Breast epithelium (tissue), 4 donors: Measurements from ENCODE around the gene FNDC5. TPM values are rescaled to one million over a fixed set of nuclear protein-coding genes. Genes with fewer than 3 reads are reported as not detected.

Experiments used
- DNase-seq, 2 donors: peaks; one replicate each; pipeline ENCODE4 v3.0.0-alpha.2; 2019; ENCODE audit warnings: low spot score in 2 of 2
- H3K27ac ChIP-seq, 2 donors: fragments of 200-600 bp; sonication (generic) in 1 of 2; one replicate each; pipeline ENCODE4 v1.5.1; 2016 to 2019; ENCODE audit warnings: mild to moderate bottlenecking in 1 of 2
- H3K27me3 ChIP-seq, 2 donors: fragments of 200-600 bp; sonication (generic) in 1 of 2; one replicate each; pipeline versions ENCODE4 v1.5.1 to v1.6.0; 2017 to 2019; ENCODE audit warnings: control low read depth in 1 of 2, mild to moderate bottlenecking in 1 of 2
- H3K36me3 ChIP-seq: fragments of 200-600 bp; one replicate; pipeline ENCODE4 v1.5.1; 2019
- H3K4me1 ChIP-seq, 2 donors: fragments of 200-600 bp; sonication (generic); one replicate each; pipeline ENCODE4 v1.5.1; 2016 to 2019; ENCODE audit warnings: control low read depth in 1 of 2
- H3K4me3 ChIP-seq, 3 donors: fragments of 200-600 bp; sonication (generic); 1 replicate in 2 of 3; 2 replicates in 1 of 3; pipeline ENCODE4 v1.5.1; 2016 to 2019; ENCODE audit warnings: mild to moderate bottlenecking in 3 of 3, moderate library complexity in 2 of 3
- H3K9me3 ChIP-seq, 2 donors: fragments of 200-600 bp; sonication (generic) in 1 of 2; one replicate each; pipeline ENCODE4 v1.5.1; 2016 to 2019; ENCODE audit warnings: control low read depth in 1 of 2
- CTCF ChIP-seq, 3 donors: fragments of 450-650 bp; IDR thresholded peaks; one replicate each; pipeline ENCODE4 v1.5.1; 2016 to 2017; ENCODE audit warnings: antibody characterized with exemption in 3 of 3, mild to moderate bottlenecking in 3 of 3, moderate library complexity in 3 of 3
- POLR2A ChIP-seq: fragments of 450-650 bp; IDR thresholded peaks from one replicate; pipeline ENCODE4 v1.6.1; 2016; ENCODE audit warnings: antibody characterized with exemption, mild to moderate bottlenecking, moderate library complexity
- POLR2AphosphoS5 ChIP-seq, 3 donors: sonication (generic); formaldehyde crosslinking; IDR thresholded peaks; one replicate each; pipeline ENCODE4 v1.6.1; 2017; ENCODE audit warnings: antibody characterized with exemption in 3 of 3
- intact Hi-C: fragments of 100-400 bp; cut with DNase I; formaldehyde crosslinking; loops from one replicate; pipeline ENCODE4 v1.15.1; 2023; ENCODE audit warnings: low total_unique reads
- total RNA-seq, 3 donors: library from RNA; depleted of rRNA; stranded (reverse); fragments of >200 nt; gene quantifications; one replicate each; pipeline ENCODE4 v1.1.0, GENCODE V29; 2016

Gene FNDC5
- total RNA-seq, 3 donors from 2014 or later = 0.59 to 0.96 TPM; not detected in 1

GRCh38 chr1:32903991-32904785 lies 33.5 kb upstream of the FNDC5 start:
- H3K4me3 ChIP-seq = no peak overlapping the region
- H3K9me3 ChIP-seq = no peaks in the 10 kb centered on the region
- H3K27me3 ChIP-seq = no peaks in the 10 kb centered on the region
- intact Hi-C loops = no loop called here
- peaks cover 3 to 4% of the 10 kb centered on the region in 2 donors for H3K4me1 ChIP-seq
- no peak overlapping the region for H3K27ac ChIP-seq
- no peak for TF ChIP-seq CTCF (IDR thresholded peaks at IDR 0.05)
- no peak for TF ChIP-seq POLR2A
- no peak for TF ChIP-seq POLR2AphosphoS5 (IDR thresholded peaks at IDR 0.05)
- DNase-seq = no peak
- H3K36me3 ChIP-seq = no peaks in the 10 kb centered on the region

- Histone ChIP-seq H3K27ac (no peak overlapping the region), H3K36me3 (no peaks in the 10 kb centered on the region), H3K27me3 (no peaks in the 10 kb centered on the region), H3K4me3 (no peak overlapping the region), H3K4me1 (peaks cover 3 to 4% of the 10 kb centered on the region in 2 donors), H3K9me3 (no peaks in the 10 kb centered on the region)
- no peak for TF ChIP-seq CTCF (IDR thresholded peaks at IDR 0.05)
- DNase-seq = no peak
- intact Hi-C loops = no loop called here
These were observed 31.8 kb upstream of the FNDC5 start for GRCh38 chr1:32902535-32902920.

- Histone ChIP-seq H3K27ac (peak overlapping the region; percentile 68 to 72), H3K27me3 (no peaks in the 10 kb centered on the region), H3K4me3 (peak overlapping the region; percentile 52 to 99 (median 78)), H3K4me1 (peaks cover 3 to 4% of the 10 kb centered on the region in 2 donors), H3K9me3 (no peaks in the 10 kb centered on the region), H3K36me3 (no peaks in the 10 kb centered on the region)
- intact Hi-C loops = no loop called here
- TF ChIP-seq POLR2AphosphoS5 (IDR thresholded peaks at IDR 0.05) = no peak
- TF ChIP-seq CTCF (IDR thresholded peaks at IDR 0.05) = no peak
- TF ChIP-seq POLR2A = no peak
- DNase-seq = no peak
These were observed 31.3 kb upstream of the FNDC5 start for GRCh38 chr1:32901823-32902534.

GRCh38 chr1:32900956-32901822 lies 30.5 kb upstream of the FNDC5 start, which contains the start of gene TMEM54:
TSS of gene TMEM54 (minus strand) at chr1:32901389. CDS start at chr1:32901238, 151 bp downstream.
- peak within 1 kb of the TSS; percentile 68 to 72 for H3K27ac ChIP-seq
- peaks cover 3 to 4% of the 10 kb centered on the region in 2 donors for H3K4me1 ChIP-seq
- no peaks in the 10 kb centered on the region for H3K9me3 ChIP-seq
- no peaks in the 10 kb centered on the region for H3K36me3 ChIP-seq
- H3K4me3 ChIP-seq = peak within 1 kb of the TSS; percentile 52 to 99 (median 78)
- intact Hi-C loops = no loop called here
- no peaks in the 10 kb centered on the region for H3K27me3 ChIP-seq
- DNase-seq = peak in 1 of 2 donors; percentile 63
- TF ChIP-seq POLR2AphosphoS5 (IDR thresholded peaks at IDR 0.05) = no peak
- no peak for TF ChIP-seq POLR2A
- TF ChIP-seq CTCF (IDR thresholded peaks at IDR 0.05) = no peak
